MM.1S (cell line): ENCODE results near the gene ADAMTS3.

Experiments used
- EZH2 ChIP-seq: fragments of 300-600 bp; sonication (generic); optimal IDR thresholded peaks from 2 replicates; pipeline ENCODE3; 2017; ENCODE audit warnings: low read depth, mild to moderate bottlenecking, antibody characterized with exemption, low read length, mixed read lengths
- EZH2phosphoT487 ChIP-seq: fragments of 300-600 bp; sonication (generic); IDR thresholded peaks from 2 replicates; pipeline ENCODE4 v1.6.1; 2018; ENCODE audit warnings: antibody characterized with exemption, low read length
- TF ChIP-seq, protein P1 (sequence below): fragments of 300-600 bp; sonication (generic); IDR thresholded peaks from 2 replicates; pipeline ENCODE4 v1.5.1; 2016; ENCODE audit warnings: antibody characterized with exemption, low read length, mixed read lengths

GRCh38 chr4:72318421-72319170 lies 250.4 kb downstream of the ADAMTS3 start:
- TF ChIP-seq EZH2phosphoT487 = no peak
- no peak for TF ChIP-seq EZH2
- TF ChIP-seq, protein P1, sequence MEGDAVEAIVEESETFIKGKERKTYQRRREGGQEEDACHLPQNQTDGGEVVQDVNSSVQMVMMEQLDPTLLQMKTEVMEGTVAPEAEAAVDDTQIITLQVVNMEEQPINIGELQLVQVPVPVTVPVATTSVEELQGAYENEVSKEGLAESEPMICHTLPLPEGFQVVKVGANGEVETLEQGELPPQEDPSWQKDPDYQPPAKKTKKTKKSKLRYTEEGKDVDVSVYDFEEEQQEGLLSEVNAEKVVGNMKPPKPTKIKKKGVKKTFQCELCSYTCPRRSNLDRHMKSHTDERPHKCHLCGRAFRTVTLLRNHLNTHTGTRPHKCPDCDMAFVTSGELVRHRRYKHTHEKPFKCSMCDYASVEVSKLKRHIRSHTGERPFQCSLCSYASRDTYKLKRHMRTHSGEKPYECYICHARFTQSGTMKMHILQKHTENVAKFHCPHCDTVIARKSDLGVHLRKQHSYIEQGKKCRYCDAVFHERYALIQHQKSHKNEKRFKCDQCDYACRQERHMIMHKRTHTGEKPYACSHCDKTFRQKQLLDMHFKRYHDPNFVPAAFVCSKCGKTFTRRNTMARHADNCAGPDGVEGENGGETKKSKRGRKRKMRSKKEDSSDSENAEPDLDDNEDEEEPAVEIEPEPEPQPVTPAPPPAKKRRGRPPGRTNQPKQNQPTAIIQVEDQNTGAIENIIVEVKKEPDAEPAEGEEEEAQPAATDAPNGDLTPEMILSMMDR = no peak
